ENCODE measurements around the gene KLHL2.

DNA sequence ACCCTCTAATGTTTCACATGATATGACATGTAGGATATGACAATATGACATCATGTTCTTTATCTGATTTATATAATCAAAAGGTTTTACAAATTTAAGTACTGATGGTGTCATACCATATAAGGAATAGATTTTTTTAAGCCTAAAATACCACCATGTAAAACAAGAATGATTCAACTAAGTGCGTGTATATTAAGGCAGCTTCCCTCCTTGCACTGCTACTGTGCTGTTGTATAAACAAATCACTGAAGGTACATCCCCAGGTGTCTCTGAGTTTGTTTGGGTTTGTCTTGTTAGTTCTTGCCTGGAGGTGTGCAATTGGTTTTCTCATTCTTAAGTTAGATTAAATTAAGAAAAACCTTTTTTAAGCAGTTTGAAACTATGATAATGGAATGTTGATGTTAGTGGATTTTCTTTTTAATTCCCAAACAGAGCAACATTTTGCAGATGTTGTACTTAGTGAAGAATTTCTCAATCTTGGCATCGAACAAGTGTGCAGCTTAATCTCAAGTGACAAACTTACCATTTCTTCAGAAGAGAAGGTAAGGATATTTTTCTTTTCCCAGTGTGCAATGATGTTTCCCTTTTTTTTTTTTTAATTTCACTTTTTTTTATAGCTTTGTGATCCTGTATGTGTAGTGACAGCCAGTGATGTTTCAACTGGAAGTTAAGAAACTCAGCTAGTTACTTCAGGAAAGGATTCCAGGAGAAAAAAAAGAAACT lies 86.7 kb downstream of the KLHL2 start:
- TF ChIP-seq, protein P1, sequence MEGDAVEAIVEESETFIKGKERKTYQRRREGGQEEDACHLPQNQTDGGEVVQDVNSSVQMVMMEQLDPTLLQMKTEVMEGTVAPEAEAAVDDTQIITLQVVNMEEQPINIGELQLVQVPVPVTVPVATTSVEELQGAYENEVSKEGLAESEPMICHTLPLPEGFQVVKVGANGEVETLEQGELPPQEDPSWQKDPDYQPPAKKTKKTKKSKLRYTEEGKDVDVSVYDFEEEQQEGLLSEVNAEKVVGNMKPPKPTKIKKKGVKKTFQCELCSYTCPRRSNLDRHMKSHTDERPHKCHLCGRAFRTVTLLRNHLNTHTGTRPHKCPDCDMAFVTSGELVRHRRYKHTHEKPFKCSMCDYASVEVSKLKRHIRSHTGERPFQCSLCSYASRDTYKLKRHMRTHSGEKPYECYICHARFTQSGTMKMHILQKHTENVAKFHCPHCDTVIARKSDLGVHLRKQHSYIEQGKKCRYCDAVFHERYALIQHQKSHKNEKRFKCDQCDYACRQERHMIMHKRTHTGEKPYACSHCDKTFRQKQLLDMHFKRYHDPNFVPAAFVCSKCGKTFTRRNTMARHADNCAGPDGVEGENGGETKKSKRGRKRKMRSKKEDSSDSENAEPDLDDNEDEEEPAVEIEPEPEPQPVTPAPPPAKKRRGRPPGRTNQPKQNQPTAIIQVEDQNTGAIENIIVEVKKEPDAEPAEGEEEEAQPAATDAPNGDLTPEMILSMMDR (IDR thresholded peaks at IDR 0.05) = no peak
- no peak for TF ChIP-seq EZH2 (IDR thresholded peaks at IDR 0.05)
- TF ChIP-seq EZH2phosphoT487 (IDR thresholded peaks at IDR 0.05) = no peak
